B cell (primary cell): ENCODE results near the gene SPATA25. TPM values are rescaled to one million over a fixed set of nuclear protein-coding genes. Genes with fewer than 3 reads are reported as not detected.

ENCODE experiments used
- ATAC-seq: fragments of 200-7000 bp; cut with Tn5 transposase; one replicate; pipeline ENCODE4 v1.10.0; 2021; ENCODE audit warnings: low read depth, mild to moderate bottlenecking, moderate number of reproducible peaks, moderate library complexity
- CTCF ChIA-PET: fragments of 350-600 bp; sonication (Branson Sonifier 250); formaldehyde crosslinking; loops from one replicate; lab custom pipeline; 2021; ENCODE audit warnings: antibody characterized with exemption, inconsistent platforms; lab: Charles Lee
- POLR2A ChIA-PET: fragments of 350-600 bp; sonication (Branson Sonifier 250); formaldehyde crosslinking; loops from one replicate; lab custom pipeline; 2021; ENCODE audit warnings: antibody characterized with exemption; lab: Charles Lee
- DNase-seq: peaks from one replicate; pipeline ENCODE4 v3.0.0; 2013
- H2AFZ ChIP-seq: 2 replicates; pipeline ENCODE4 v1.6.1; 2012; ENCODE audit warnings: mild to moderate bottlenecking, low read depth, low read length; ENCODE audit not compliant: insufficient read depth, poor library complexity, severe bottlenecking
- H3K27ac ChIP-seq, 2 donors: 1 replicate in 1 of 2; 2 replicates in 1 of 2; pipeline ENCODE4 v1.5.1; 2012 to 2013; ENCODE audit warnings: low read length in 2 of 2, mild to moderate bottlenecking in 2 of 2, moderate library complexity in 1 of 2
- H3K27me3 ChIP-seq, 4 experiments: fragments of 200-600 bp in 1 of 4; sonication (generic) in 1 of 4; replicated peaks in 1 of 4; 1 replicate in 2 of 4; 2 replicates in 2 of 4; pipeline versions ENCODE4 v1.6.1 to v1.7.0; 2013 to 2016; ENCODE audit warnings: low read length in 3 of 4, mild to moderate bottlenecking in 2 of 4, mixed read lengths in 1 of 4, moderate library complexity in 1 of 4; ENCODE audit not compliant: insufficient read depth in 4 of 4, control insufficient read depth in 3 of 4; ENCODE audit errors: control extremely low read depth in 1 of 4
- H3K36me3 ChIP-seq, 2 experiments: replicated peaks in 1 of 2; 1 replicate in 1 of 2; 2 replicates in 1 of 2; pipeline versions ENCODE4 v1.6.1 to v1.7.1; 2013; ENCODE audit warnings: low read length in 1 of 2; ENCODE audit not compliant: insufficient read depth in 2 of 2, control insufficient read depth in 1 of 2; ENCODE audit errors: control extremely low read depth in 1 of 2, extremely low read depth in 1 of 2
- H3K4me1 ChIP-seq, 2 donors: fragments of 200-600 bp in 1 of 2; sonication (generic) in 1 of 2; 1 replicate in 1 of 2; 2 replicates in 1 of 2; pipeline versions ENCODE4 v1.5.1 to v1.6.1; 2013 to 2017; ENCODE audit warnings: low read length in 2 of 2; ENCODE audit not compliant: control insufficient read depth in 2 of 2, insufficient read depth in 2 of 2
- H3K4me2 ChIP-seq: replicated peaks from 2 replicates; pipeline ENCODE3; 2012; ENCODE audit warnings: mild to moderate bottlenecking, low read depth, low read length; ENCODE audit not compliant: poor library complexity, severe bottlenecking
- H3K4me3 ChIP-seq, 5 experiments: fragments of 200-600 bp in 1 of 5; sonication (generic) in 1 of 5; 1 replicate in 3 of 5; 2 replicates in 2 of 5; pipeline versions ENCODE4 v1.5.1 to v1.7.0; 2011 to 2016; ENCODE audit warnings: low read length in 4 of 5, mild to moderate bottlenecking in 4 of 5, low read depth in 2 of 5, control low read depth in 1 of 5, moderate library complexity in 1 of 5; ENCODE audit not compliant: insufficient read depth in 1 of 5; ENCODE audit errors: control extremely low read depth in 1 of 5, extremely low read depth in 1 of 5
- H3K79me2 ChIP-seq: fragments of 200-600 bp; sonication (generic); one replicate; pipeline ENCODE4 v1.6.0; 2016; ENCODE audit warnings: low read length; ENCODE audit not compliant: control insufficient read depth, insufficient read depth
- H3K9ac ChIP-seq: fragments of 200-600 bp; sonication (generic); 2 replicates; pipeline ENCODE4 v1.6.1; 2017; ENCODE audit warnings: mild to moderate bottlenecking, low read length, moderate library complexity
- H3K9me3 ChIP-seq, 3 donors: one replicate each; pipeline versions ENCODE4 v1.6.1 to v1.7.1; 2013; ENCODE audit warnings: low read length in 2 of 3; ENCODE audit not compliant: control insufficient read depth in 2 of 3, insufficient read depth in 1 of 3; ENCODE audit errors: control extremely low read depth in 1 of 3
- H4K20me1 ChIP-seq: 2 replicates; pipeline ENCODE4 v1.6.0; 2012; ENCODE audit warnings: mild to moderate bottlenecking, low read length; ENCODE audit not compliant: insufficient read depth, control insufficient read depth, poor library complexity, severe bottlenecking
- H3K27ac Mint-ChIP-seq: one replicate; pipeline ENCODE4 v1.8.0; 2021; ENCODE audit warnings: mixed read lengths
- H3K27me3 Mint-ChIP-seq: one replicate; pipeline ENCODE4 v1.8.0; 2021; ENCODE audit warnings: mixed read lengths
- H3K4me1 Mint-ChIP-seq: one replicate; pipeline ENCODE4 v1.8.0; 2021; ENCODE audit warnings: mixed read lengths
- H3K4me3 Mint-ChIP-seq: one replicate; pipeline ENCODE4 v1.8.0; 2021; ENCODE audit warnings: mixed read lengths
- H3K9me3 Mint-ChIP-seq: one replicate; pipeline ENCODE4 v1.8.0; 2022; ENCODE audit warnings: mixed read lengths; ENCODE audit not compliant: insufficient read depth
- EZH2 ChIP-seq: IDR thresholded peaks from 2 replicates; pipeline ENCODE4 v1.6.1; 2012; ENCODE audit warnings: borderline replicate concordance, low read depth, mild to moderate bottlenecking, moderate library complexity, low read length; ENCODE audit not compliant: insufficient read depth, poor library complexity, severe bottlenecking
- WGBS: methylation state at CpG from one replicate; pipeline ENCODE4 v1.1.5; 2013; ENCODE audit warnings: missing lambda C conversion rate; ENCODE audit not compliant: insufficient coverage; 5-methylcytosine and 5-hydroxymethylcytosine counted together
- intact Hi-C: fragments of 100-400 bp; cut with micrococcal nuclease; formaldehyde crosslinking; loops from one replicate; pipeline ENCODE4 v1.10.0; 2022
- polyA plus RNA-seq: library from polyadenylated mRNA; depleted of rRNA; stranded (reverse); fragments of >200 nt; gene quantifications from 2 replicates; pipeline ENCODE4 v1.2.3, GENCODE V29; 2012
- total RNA-seq, 2 donors: library from RNA; stranded (reverse); fragments of 120-200 nt in 1 of 2; gene quantifications; 1 replicate in 1 of 2; 2 replicates in 1 of 2; pipeline versions ENCODE4 v1.2.3 to v1.2.4, GENCODE V29; 2013 to 2022
- TF ChIP-seq, protein P1 (sequence below): fragments of 200-600 bp; IDR thresholded peaks from one replicate; pipeline ENCODE4 v1.8.0; 2022; ENCODE audit warnings: antibody characterized with exemption, mild to moderate bottlenecking

SPATA25 gene
- total and polyA plus RNA-seq, 2 donors (not counting 1 experiment from before 2014, with no cell fraction given) = 2.5 to 2.9 TPM

DNA sequence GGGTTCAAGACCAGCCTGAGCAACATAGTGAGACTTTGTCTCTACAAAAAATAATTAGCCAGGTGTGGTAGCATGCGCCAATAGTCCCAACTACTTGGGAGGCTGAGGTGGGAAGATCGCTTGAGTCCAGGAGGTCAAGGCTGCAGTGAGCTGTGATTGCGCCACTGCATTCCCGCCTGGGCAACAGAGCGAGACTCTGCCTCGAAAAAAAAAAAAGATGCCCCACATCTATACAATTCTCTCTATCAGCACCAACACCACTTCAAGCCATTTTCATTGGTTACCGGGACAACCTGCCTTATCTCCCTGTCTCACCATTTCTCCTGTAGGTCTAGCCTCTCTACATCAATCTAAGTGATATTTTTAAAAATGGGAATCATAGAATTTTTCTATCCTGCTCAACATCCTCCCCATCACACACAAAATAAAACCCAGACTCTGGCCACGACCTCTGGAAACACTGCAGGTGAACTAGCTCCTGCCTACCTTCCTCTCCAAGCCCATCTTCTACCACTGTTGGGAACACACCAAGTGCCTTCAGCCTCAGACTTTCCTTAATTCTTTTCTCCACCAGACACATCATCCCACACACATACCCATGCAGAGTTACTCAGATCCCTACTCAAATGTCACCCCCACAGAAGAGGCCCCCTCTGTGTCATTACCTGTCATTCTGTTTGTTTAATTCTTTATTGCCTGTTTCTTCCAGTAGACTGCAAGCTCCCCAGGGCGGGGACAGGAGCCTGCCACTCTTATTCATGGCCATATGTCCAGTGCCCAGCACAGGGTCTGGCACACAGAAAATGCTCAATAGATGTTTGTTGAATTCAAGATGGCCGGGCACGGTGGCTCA, 34.1 kb upstream of the SPATA25 start:
- Histone ChIP-seq H4K20me1 (no peaks in the 10 kb centered on the region), H2AFZ (no peak overlapping the region), H3K4me2 (no peak overlapping the region), H3K27me3 (peaks cover 0 to 25% (median 2%) of the 10 kb centered on the region in 4 experiments), H3K9me3 (no peaks in the 10 kb centered on the region), H3K27ac (no peak overlapping the region), H3K9ac (no peak overlapping the region), H3K36me3 (no peaks in the 10 kb centered on the region), H3K4me3 (no peak overlapping the region), H3K79me2 (no peaks in the 10 kb centered on the region), H3K4me1 (no peaks in the 10 kb centered on the region)
- Mint-ChIP-seq H3K9me3 (no peaks in the 10 kb centered on the region), H3K27ac (no peak overlapping the region), H3K4me1 (no peaks in the 10 kb centered on the region), H3K27me3 (peaks cover 28% of the 10 kb centered on the region), H3K4me3 (no peak overlapping the region)
- ChIA-PET CTCF (interaction anchor here (1.5 kb wide), 1 partner anchor 16 kb away, joined by 7 read pairs; no protein-coding TSS in a partner anchor), POLR2A (no interaction called here)
- intact Hi-C loops = no loop called here
- no peak for DNase-seq
- WGBS = 88% methylated on average over 8 of the region's 11 CpGs
- ATAC-seq = no peak
- no peak for TF ChIP-seq EZH2
- TF ChIP-seq, protein P1, sequence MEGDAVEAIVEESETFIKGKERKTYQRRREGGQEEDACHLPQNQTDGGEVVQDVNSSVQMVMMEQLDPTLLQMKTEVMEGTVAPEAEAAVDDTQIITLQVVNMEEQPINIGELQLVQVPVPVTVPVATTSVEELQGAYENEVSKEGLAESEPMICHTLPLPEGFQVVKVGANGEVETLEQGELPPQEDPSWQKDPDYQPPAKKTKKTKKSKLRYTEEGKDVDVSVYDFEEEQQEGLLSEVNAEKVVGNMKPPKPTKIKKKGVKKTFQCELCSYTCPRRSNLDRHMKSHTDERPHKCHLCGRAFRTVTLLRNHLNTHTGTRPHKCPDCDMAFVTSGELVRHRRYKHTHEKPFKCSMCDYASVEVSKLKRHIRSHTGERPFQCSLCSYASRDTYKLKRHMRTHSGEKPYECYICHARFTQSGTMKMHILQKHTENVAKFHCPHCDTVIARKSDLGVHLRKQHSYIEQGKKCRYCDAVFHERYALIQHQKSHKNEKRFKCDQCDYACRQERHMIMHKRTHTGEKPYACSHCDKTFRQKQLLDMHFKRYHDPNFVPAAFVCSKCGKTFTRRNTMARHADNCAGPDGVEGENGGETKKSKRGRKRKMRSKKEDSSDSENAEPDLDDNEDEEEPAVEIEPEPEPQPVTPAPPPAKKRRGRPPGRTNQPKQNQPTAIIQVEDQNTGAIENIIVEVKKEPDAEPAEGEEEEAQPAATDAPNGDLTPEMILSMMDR = no peak
